Prostate gland (tissue), 2 donors: ENCODE data around the gene TMEM63C.

Experiments
- POLR2A ChIP-seq: fragments of 450-650 bp; IDR thresholded peaks from one replicate; pipeline ENCODE4 v1.6.1; 2016; ENCODE audit warnings: antibody characterized with exemption, mild to moderate bottlenecking
- TF ChIP-seq, protein P1 (sequence below), 4 experiments: fragments of 200-600 bp in 2 of 4; fragments of 450-650 bp in 2 of 4; sonication (generic) in 2 of 4; IDR thresholded peaks; 1 replicate in 3 of 4; 2 replicates in 1 of 4; pipeline ENCODE4 v1.5.1; 2016 to 2019; ENCODE audit warnings: antibody characterized with exemption in 4 of 4, mild to moderate bottlenecking in 2 of 4, moderate library complexity in 2 of 4

DNA sequence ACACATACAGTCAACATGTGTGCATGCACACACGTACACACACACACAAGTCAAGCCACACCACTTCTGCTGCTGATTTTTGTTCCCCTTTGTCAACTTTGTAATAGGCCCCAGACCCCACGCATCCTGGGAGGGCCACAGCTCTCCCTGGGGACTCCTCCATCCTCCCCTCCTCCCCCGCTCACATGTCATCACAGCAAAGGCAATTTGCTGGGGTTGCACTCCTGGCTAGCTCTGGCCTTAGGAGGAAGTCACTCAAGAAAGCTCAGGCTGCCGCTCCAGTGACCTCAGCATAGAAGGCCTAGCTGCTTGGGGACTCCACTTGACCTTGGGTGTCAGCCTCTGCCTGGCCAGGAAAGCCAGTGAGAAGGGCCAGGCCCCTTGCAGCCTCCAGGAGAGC is 62.3 kb downstream of the TMEM63C start:
- TF ChIP-seq, protein P1, sequence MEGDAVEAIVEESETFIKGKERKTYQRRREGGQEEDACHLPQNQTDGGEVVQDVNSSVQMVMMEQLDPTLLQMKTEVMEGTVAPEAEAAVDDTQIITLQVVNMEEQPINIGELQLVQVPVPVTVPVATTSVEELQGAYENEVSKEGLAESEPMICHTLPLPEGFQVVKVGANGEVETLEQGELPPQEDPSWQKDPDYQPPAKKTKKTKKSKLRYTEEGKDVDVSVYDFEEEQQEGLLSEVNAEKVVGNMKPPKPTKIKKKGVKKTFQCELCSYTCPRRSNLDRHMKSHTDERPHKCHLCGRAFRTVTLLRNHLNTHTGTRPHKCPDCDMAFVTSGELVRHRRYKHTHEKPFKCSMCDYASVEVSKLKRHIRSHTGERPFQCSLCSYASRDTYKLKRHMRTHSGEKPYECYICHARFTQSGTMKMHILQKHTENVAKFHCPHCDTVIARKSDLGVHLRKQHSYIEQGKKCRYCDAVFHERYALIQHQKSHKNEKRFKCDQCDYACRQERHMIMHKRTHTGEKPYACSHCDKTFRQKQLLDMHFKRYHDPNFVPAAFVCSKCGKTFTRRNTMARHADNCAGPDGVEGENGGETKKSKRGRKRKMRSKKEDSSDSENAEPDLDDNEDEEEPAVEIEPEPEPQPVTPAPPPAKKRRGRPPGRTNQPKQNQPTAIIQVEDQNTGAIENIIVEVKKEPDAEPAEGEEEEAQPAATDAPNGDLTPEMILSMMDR (IDR thresholded peaks at IDR 0.05) = no peak
- TF ChIP-seq POLR2A = no peak
